Gastroesophageal sphincter (tissue), 4 donors: ENCODE measurements around the gene LARGE1. TPM values are rescaled to one million over a fixed set of nuclear protein-coding genes. Genes with fewer than 3 reads are reported as not detected.

Experiments used
- ATAC-seq: fragments of 150-250 bp; one replicate; pipeline ENCODE4 v1.9.1; 2016; ENCODE audit warnings: mild to moderate bottlenecking, moderate library complexity
- H3K27ac ChIP-seq, 4 donors: fragments of 200-600 bp; sonication (generic) in 3 of 4; 1 replicate in 3 of 4; 2 replicates in 1 of 4; pipeline ENCODE4 v1.5.1; 2016 to 2019
- H3K27me3 ChIP-seq: fragments of 200-600 bp; sonication (generic); one replicate; pipeline ENCODE4 v1.5.1; 2019
- H3K36me3 ChIP-seq, 2 donors: fragments of 200-600 bp; sonication (generic); one replicate each; pipeline ENCODE4 v1.5.1; 2019; ENCODE audit warnings: control low read depth in 1 of 2
- H3K4me1 ChIP-seq, 3 donors: fragments of 200-600 bp; sonication (generic); 1 replicate in 2 of 3; 2 replicates in 1 of 3; pipeline ENCODE4 v1.5.1; 2016 to 2019; ENCODE audit warnings: control low read depth in 2 of 3
- H3K4me3 ChIP-seq, 2 donors: fragments of 200-600 bp; sonication (generic); one replicate each; pipeline ENCODE4 v1.5.1; 2019; ENCODE audit warnings: mild to moderate bottlenecking in 1 of 2, moderate library complexity in 1 of 2
- H3K9me3 ChIP-seq, 3 donors: fragments of 200-600 bp; sonication (generic); one replicate each; pipeline ENCODE4 v1.5.1; 2017 to 2019; ENCODE audit warnings: control low read depth in 2 of 3
- CTCF ChIP-seq, 4 experiments: fragments of 200-600 bp in 2 of 4; fragments of 450-650 bp in 2 of 4; sonication (generic) in 1 of 4; IDR thresholded peaks; one replicate each; pipeline ENCODE4 v1.5.1; 2017 to 2019; ENCODE audit warnings: antibody characterized with exemption in 4 of 4, mild to moderate bottlenecking in 2 of 4, moderate library complexity in 2 of 4
- EP300 ChIP-seq: sonication (generic); formaldehyde crosslinking; IDR thresholded peaks from one replicate; pipeline ENCODE4 v1.6.1; 2017; ENCODE audit warnings: antibody characterized with exemption, mild to moderate bottlenecking
- POLR2A ChIP-seq, 2 donors: fragments of 450-650 bp; IDR thresholded peaks; one replicate each; pipeline ENCODE4 v1.6.1; 2017; ENCODE audit warnings: antibody characterized with exemption in 2 of 2, mild to moderate bottlenecking in 2 of 2, moderate library complexity in 1 of 2
- POLR2AphosphoS5 ChIP-seq: sonication (generic); formaldehyde crosslinking; IDR thresholded peaks from one replicate; pipeline ENCODE4 v1.6.1; 2017; ENCODE audit warnings: antibody characterized with exemption
- WGBS, 2 donors: methylation state at CpG; one replicate each; pipeline ENCODE4 v1.1.5; 2018; ENCODE audit warnings: low coverage in 1 of 2; 5-methylcytosine and 5-hydroxymethylcytosine counted together
- total RNA-seq, 4 donors: library from RNA; depleted of rRNA; stranded (reverse); fragments of >200 nt; gene quantifications; one replicate each; pipeline ENCODE4 v1.1.0, GENCODE V29; 2016

The LARGE1 gene
- total RNA-seq, 4 donors from 2014 or later, result 23.0 to 67.8 (median 48.0) TPM

DNA sequence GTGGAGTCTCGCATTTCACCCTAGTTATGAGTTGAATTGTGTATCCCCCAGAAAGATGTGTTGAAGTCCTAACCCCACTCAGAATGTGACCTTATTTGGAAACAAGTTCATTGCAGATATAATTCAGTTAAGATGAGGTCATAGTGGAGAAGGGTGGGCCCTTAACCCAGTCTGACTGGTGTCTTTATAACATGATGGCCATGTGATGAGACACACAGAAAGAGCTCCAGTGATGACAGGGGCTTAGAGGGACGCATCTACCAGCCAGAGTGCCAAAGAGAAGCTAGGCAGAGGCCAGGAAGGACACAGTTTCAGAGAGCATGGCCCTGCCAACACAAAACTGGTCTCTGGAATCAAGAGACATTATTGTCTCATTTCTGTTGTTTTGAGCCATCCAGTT is 50.3 kb downstream of the LARGE1 start:
- peak overlapping the region in 2 of 4 donors; percentile 22 to 79 for H3K27ac ChIP-seq
- H3K4me3 ChIP-seq, result no peak overlapping the region
- no peaks in the 10 kb centered on the region for H3K27me3 ChIP-seq
- no peaks in the 10 kb centered on the region for H3K36me3 ChIP-seq
- TF ChIP-seq EP300, result no peak
- no peak for TF ChIP-seq POLR2AphosphoS5
- TF ChIP-seq CTCF (IDR thresholded peaks at IDR 0.05), result no peak
- TF ChIP-seq POLR2A (IDR thresholded peaks at IDR 0.05), result no peak
- peaks cover 0 to 90% (median 27%) of the 10 kb centered on the region in 3 donors for H3K4me1 ChIP-seq
- 80 to 95% methylated on average over 2 of the region's 2 CpGs for WGBS, 2 donors
- no peaks in the 10 kb centered on the region for H3K9me3 ChIP-seq
- no peak for ATAC-seq

DNA sequence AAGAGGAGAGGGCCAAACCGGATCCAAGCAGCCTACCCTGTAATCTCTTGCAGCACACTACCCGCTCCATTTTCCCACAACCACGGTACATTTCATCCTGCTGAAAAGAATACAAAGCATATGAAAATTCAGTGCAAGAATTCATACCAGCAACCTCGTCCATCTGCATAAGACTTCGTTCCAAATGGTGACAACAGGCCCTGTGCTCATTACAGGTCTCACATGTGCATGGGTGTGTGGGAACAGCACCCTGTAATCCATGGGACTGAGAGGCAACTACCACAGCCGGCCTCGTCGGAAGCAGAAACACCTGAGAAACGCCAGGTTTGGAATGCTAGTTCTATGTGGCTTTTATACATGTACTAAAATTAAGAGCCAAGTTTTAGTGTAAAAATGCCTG is 52.3 kb downstream of the LARGE1 start:
- H3K27me3 ChIP-seq, result no peaks in the 10 kb centered on the region
- ATAC-seq, result no peak
- no peaks in the 10 kb centered on the region for H3K9me3 ChIP-seq
- no peak for TF ChIP-seq POLR2A (IDR thresholded peaks at IDR 0.05)
- no peak for TF ChIP-seq CTCF (IDR thresholded peaks at IDR 0.05)
- TF ChIP-seq POLR2AphosphoS5, result no peak
- TF ChIP-seq EP300, result no peak
- no peaks in the 10 kb centered on the region for H3K36me3 ChIP-seq
- H3K27ac ChIP-seq, result peak overlapping the region in 3 of 4 donors; percentile 79 to 84 (median 79)
- H3K4me3 ChIP-seq, result no peak overlapping the region
- WGBS, 2 donors, result 95 to 100% methylated on average over 4 to 8 of the region's 9 CpGs
- peaks cover 0 to 78% (median 20%) of the 10 kb centered on the region in 3 donors for H3K4me1 ChIP-seq

DNA sequence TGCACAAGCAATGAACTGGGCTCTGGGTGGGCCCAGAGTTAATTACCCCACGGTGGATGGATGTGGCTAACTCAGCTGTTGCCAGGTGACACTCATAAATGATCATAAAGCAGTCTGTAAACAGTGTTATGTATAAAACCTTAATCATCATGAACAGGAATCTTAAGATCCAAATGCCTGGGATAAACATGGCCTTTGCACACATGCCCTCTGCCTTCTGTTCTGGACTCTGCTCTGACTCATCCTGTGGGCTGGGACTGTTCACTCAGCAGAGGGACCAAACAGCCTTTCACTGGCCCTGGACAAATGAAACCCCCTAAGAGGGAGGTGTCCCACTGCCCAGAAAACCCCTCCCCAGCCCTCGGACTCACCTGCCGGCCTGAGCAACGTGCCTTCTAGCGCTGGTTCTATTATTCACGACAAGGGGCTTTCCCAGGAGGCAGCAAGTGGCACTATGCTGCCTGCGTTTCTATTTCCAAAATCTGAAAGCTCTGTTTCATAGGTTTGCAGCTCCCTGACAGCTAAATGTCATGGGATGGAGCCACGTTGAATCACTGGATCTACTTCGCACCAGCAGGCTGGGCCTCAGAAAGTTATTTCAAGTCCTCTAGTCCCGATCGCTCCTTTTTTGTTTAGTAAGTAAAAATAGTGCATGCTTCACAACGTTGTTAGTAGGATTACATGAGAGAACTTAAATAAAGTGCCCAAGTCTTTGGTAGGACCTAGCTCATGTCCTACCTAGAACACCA is 53.0 kb downstream of the LARGE1 start:
- H3K4me1 ChIP-seq, result peaks cover 0 to 71% (median 19%) of the 10 kb centered on the region in 3 donors
- H3K36me3 ChIP-seq, result no peaks in the 10 kb centered on the region
- TF ChIP-seq CTCF (IDR thresholded peaks at IDR 0.05) (peak in 1 of 4 experiments; percentile 19), POLR2AphosphoS5 (peak; percentile 36), POLR2A (IDR thresholded peaks at IDR 0.05) (no peak)
- ATAC-seq, result no peak
- no peaks in the 10 kb centered on the region for H3K27me3 ChIP-seq
- H3K27ac ChIP-seq, result peak overlapping the region in 3 of 4 donors; percentile 79 to 84 (median 79)
- no peak overlapping the region for H3K4me3 ChIP-seq
- H3K9me3 ChIP-seq, result no peaks in the 10 kb centered on the region
- WGBS, 2 donors, result 22 to 56% methylated on average over 1 to 5 of the region's 12 CpGs

- Histone ChIP-seq H3K27me3 (no peaks in the 10 kb centered on the region), H3K4me3 (no peak overlapping the region), H3K27ac (peak overlapping the region in 3 of 4 donors; percentile 79 to 84 (median 79)), H3K9me3 (no peaks in the 10 kb centered on the region), H3K36me3 (no peaks in the 10 kb centered on the region), H3K4me1 (peaks cover 0 to 65% (median 19%) of the 10 kb centered on the region in 3 donors)
- 67 to 91% methylated on average over 3 of the region's 3 CpGs for WGBS, 2 donors
- TF ChIP-seq POLR2AphosphoS5 (no peak), POLR2A (IDR thresholded peaks at IDR 0.05) (no peak), CTCF (IDR thresholded peaks at IDR 0.05) (no peak), EP300 (no peak)
- ATAC-seq, result no peak
Measured at GRCh38 chr22:33866511-33866910, 53.8 kb downstream of the LARGE1 start.

DNA sequence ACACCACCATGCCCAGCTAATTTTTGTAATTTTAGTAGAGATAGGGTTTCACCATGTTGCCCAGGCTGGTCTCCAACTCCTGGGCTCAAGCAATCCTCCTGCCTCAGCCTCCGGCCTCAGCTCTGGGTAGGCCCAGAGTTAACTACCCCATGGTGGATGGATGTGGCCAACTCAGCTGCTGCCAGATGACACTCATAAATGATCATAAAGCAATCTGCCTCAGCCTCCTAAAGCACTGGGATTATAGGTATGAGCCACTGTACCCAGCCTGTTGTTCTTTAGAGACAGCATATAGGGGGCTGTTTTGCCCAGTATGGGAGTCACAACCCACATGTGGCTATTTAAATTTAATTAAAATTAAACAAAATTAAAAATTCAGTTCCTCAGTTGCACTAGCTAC is 54.3 kb downstream of the LARGE1 start:
- TF ChIP-seq POLR2A (IDR thresholded peaks at IDR 0.05) (no peak), EP300 (no peak), CTCF (IDR thresholded peaks at IDR 0.05) (no peak), POLR2AphosphoS5 (no peak)
- Histone ChIP-seq H3K9me3 (no peaks in the 10 kb centered on the region), H3K27me3 (no peaks in the 10 kb centered on the region), H3K4me3 (no peak overlapping the region), H3K36me3 (no peaks in the 10 kb centered on the region), H3K4me1 (peaks cover 0 to 65% (median 19%) of the 10 kb centered on the region in 3 donors), H3K27ac (peak overlapping the region in 2 of 4 donors; percentile 18 to 21)
- whole genome bisulfite sequencing, 2 donors, result no CpG with 5 or more reads among the region's 1 CpG
- no peak for ATAC-seq
